A549 (cell line): ENCODE data around the gene ZMYND12. TPM values are rescaled to one million over a fixed set of nuclear protein-coding genes. Genes with fewer than 3 reads are reported as not detected.

Source experiments
- ATAC-seq, 2 experiments: fragments of 200-7000 bp in 1 of 2; fragments of >200 bp in 1 of 2; cut with Nextera tagmentation in 1 of 2; cut with Tn5 transposase in 1 of 2; 3 replicates each; pipeline versions ENCODE4 v1.8.0 to v1.9.1; 2018 to 2020; ENCODE audit warnings: mild to moderate bottlenecking in 1 of 2, moderate library complexity in 1 of 2
- CTCF ChIA-PET: fragments of 300-600 bp; sonication (Branson Sonifier 250); formaldehyde crosslinking; extraction: SDS; loops from one replicate; lab custom pipeline; 2021; ENCODE audit warnings: antibody characterized with exemption, inconsistent platforms; lab: Yijun Ruan, JAX
- POLR2A ChIA-PET: fragments of 350-600 bp; formaldehyde crosslinking; extraction: SDS; loops from one replicate; lab custom pipeline; 2021; ENCODE audit warnings: antibody characterized with exemption, inconsistent platforms; lab: Yijun Ruan, JAX
- DNase-seq, 2 experiments: peaks; one replicate each; pipeline versions ENCODE4 v3.0.0 to v3.0.0-alpha.2; 2011 to 2016; ENCODE audit warnings: low read depth in 1 of 2, low spot score in 1 of 2
- FAIRE-seq: peaks from 2 replicates; lab custom pipeline; 2011; peaks lifted over from hg19 to GRCh38; lab: Jason Lieb, UNC
- H3K27ac ChIP-seq, 2 experiments: fragments of >200 bp; sonication (Bioruptor Twin); formaldehyde crosslinking; 3 replicates each; pipeline ENCODE4 v1.5.1; 2016 to 2017
- H3K4me1 ChIP-seq: fragments of >200 bp; sonication (Bioruptor Twin); formaldehyde crosslinking; 3 replicates; pipeline ENCODE4 v1.6.1; 2016
- H3K4me2 ChIP-seq: fragments of >200 bp; sonication (Bioruptor Twin); formaldehyde crosslinking; 3 replicates; pipeline ENCODE4 v1.6.1; 2016
- H3K4me3 ChIP-seq: fragments of >200 bp; sonication (Bioruptor Twin); formaldehyde crosslinking; 3 replicates; pipeline ENCODE4 v1.5.1; 2016
- H3K9me3 ChIP-seq: fragments of >200 bp; sonication (Bioruptor Twin); formaldehyde crosslinking; 3 replicates; pipeline ENCODE4 v1.6.1; 2016
- CBX8 ChIP-seq: fragments of 200-600 bp; sonication (generic); IDR thresholded peaks from 2 replicates; pipeline ENCODE4 v1.6.1; 2016
- CEBPB ChIP-seq, 2 experiments: fragments of >200 bp in 1 of 2; sonication (Bioruptor Twin) in 1 of 2; formaldehyde crosslinking in 1 of 2; IDR thresholded peaks; 2 replicates each; pipeline ENCODE4 v1.6.1; 2012 to 2016
- CHD4 ChIP-seq: fragments of 200-600 bp; sonication (generic); IDR thresholded peaks from 2 replicates; pipeline ENCODE4 v1.6.1; 2016; ENCODE audit warnings: antibody characterized with exemption, mild to moderate bottlenecking, borderline replicate concordance
- EHMT2 ChIP-seq: fragments of 200-600 bp; sonication (generic); IDR thresholded peaks from 2 replicates; pipeline ENCODE4 v1.6.1; 2016; ENCODE audit warnings: antibody characterized with exemption, low read depth, mild to moderate bottlenecking, moderate library complexity
- ESRRA ChIP-seq: fragments of 150-350 bp; IDR thresholded peaks from 2 replicates; pipeline ENCODE4 v1.6.1; 2014; ENCODE audit warnings: mild to moderate bottlenecking, low read length, borderline replicate concordance
- FOXS1 ChIP-seq: fragments of 250-450 bp; sonication (Bioruptor Pico); IDR thresholded peaks from 2 replicates; pipeline ENCODE4 v1.5.0; 2020; ENCODE audit warnings: mild to moderate bottlenecking, moderate library complexity
- GATA3 ChIP-seq: IDR thresholded peaks from 2 replicates; pipeline ENCODE4 v1.6.1; 2012; ENCODE audit warnings: borderline replicate concordance
- HDAC2 ChIP-seq: fragments of 200-600 bp; sonication (generic); IDR thresholded peaks from 2 replicates; pipeline ENCODE4 v1.6.1; 2016
- HOXA7 ChIP-seq: fragments of 250-450 bp; sonication (Bioruptor Pico); IDR thresholded peaks from 2 replicates; pipeline ENCODE4 v1.5.0; 2020; ENCODE audit warnings: mild to moderate bottlenecking, moderate library complexity
- JUNB ChIP-seq: fragments of >200 bp; sonication (Bioruptor Twin); formaldehyde crosslinking; IDR thresholded peaks from 2 replicates; pipeline ENCODE4 v1.6.1; 2016
- KDM5A ChIP-seq: fragments of 200-600 bp; sonication (generic); IDR thresholded peaks from 2 replicates; pipeline ENCODE4 v1.6.1; 2016; ENCODE audit warnings: antibody characterized with exemption, mild to moderate bottlenecking
- MAFK ChIP-seq: fragments of 450-650 bp; IDR thresholded peaks from 2 replicates; pipeline ENCODE4 v1.6.1; 2014; ENCODE audit not compliant: partially characterized antibody
- MAZ ChIP-seq: fragments of 150-350 bp; IDR thresholded peaks from 2 replicates; pipeline ENCODE4 v1.6.1; 2014; ENCODE audit warnings: antibody characterized with exemption, low read depth, low read length, borderline replicate concordance
- NFE2L2 ChIP-seq: fragments of 150-350 bp; conservative IDR thresholded peaks from 2 replicates; pipeline ENCODE4 v1.6.1; 2014; ENCODE audit warnings: low read length
- POLR2A ChIP-seq: IDR thresholded peaks from 2 replicates; pipeline ENCODE4 v1.6.1; 2012; ENCODE audit warnings: mild to moderate bottlenecking, low read length
- RARB ChIP-seq: fragments of 250-450 bp; sonication (Bioruptor Pico); IDR thresholded peaks from 2 replicates; pipeline ENCODE4 v1.8.0; 2021; ENCODE audit warnings: mild to moderate bottlenecking, moderate library complexity
- TFCP2L1 ChIP-seq: fragments of 250-450 bp; sonication (Bioruptor Pico); IDR thresholded peaks from 2 replicates; pipeline ENCODE4 v1.5.0; 2021; ENCODE audit warnings: mild to moderate bottlenecking
- TP53 ChIP-seq: fragments of 250-450 bp; sonication (Bioruptor Pico); IDR thresholded peaks from 2 replicates; pipeline ENCODE4 v1.5.0; 2021; ENCODE audit warnings: mild to moderate bottlenecking, moderate library complexity
- ZC3H11A ChIP-seq: fragments of 450-650 bp; IDR thresholded peaks from 2 replicates; pipeline ENCODE4 v1.6.1; 2014; ENCODE audit warnings: antibody characterized with exemption, mild to moderate bottlenecking
- ZFP36 ChIP-seq: fragments of 450-650 bp; IDR thresholded peaks from 2 replicates; pipeline ENCODE4 v1.6.1; 2014; ENCODE audit warnings: borderline replicate concordance; ENCODE audit not compliant: partially characterized antibody
- ZNF302 ChIP-seq: fragments of 250-450 bp; sonication (Bioruptor Pico); IDR thresholded peaks from 2 replicates; pipeline ENCODE4 v1.9.0; 2021; ENCODE audit warnings: inconsistent platforms, mild to moderate bottlenecking, moderate library complexity
- WGBS: methylation state at CpG from one replicate; pipeline ENCODE4 v1.1.6; 2017; ENCODE audit errors: missing lambda C conversion rate; 5-methylcytosine and 5-hydroxymethylcytosine counted together
- polyA plus RNA-seq, 4 experiments: library from polyadenylated mRNA; depleted of rRNA in 3 of 4; stranded (reverse); fragments of >200 nt; fragmentation: RNase III in 1 of 4; extraction: RNeasy Plus Mini Kit Qiagen cat#74134 plus additional on column Dnase treatment in 1 of 4; gene quantifications; 2 replicates in 3 of 4; 3 replicates in 1 of 4; pipeline ENCODE4 v1.2.3, GENCODE V29; 2011 to 2017

ZMYND12 gene
- polyA plus RNA-seq, 2 of the 4 experiments (the other 2 are of a cell fraction): 0.37 to 0.90 TPM

DNA sequence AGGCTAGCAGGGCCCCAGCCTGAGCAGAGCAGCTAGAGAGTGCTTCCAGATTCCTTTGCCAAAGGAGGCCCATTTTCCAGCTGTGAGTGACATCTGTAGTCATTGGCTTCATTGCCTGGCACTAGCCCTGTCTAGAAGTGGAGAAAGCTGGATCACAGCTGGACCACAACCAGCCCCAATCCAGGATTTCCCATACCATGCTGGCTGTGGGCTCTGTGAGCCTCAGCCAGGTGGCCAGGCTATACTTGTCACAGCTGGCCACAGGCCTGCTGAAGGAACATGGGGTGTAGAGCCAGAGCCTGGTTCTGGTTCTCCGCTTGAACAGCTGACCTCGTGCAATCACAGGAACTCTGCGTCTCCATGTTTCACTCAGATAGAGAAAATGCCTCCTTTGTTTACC, 38.7 kb downstream of the ZMYND12 start:
- ATAC-seq: no peak
- Histone ChIP-seq H3K27ac (no peak overlapping the region), H3K9me3 (no peaks in the 10 kb centered on the region)
- CTCF ChIA-PET: interaction anchor here (1.0 kb wide), 1 partner anchor 10 kb away, joined by 3 read pairs; no protein-coding TSS in a partner anchor
- POLR2A ChIA-PET: no interaction called here
- WGBS: 85% methylated on average over 3 of the region's 3 CpGs
- no peak for FAIRE-seq
- TF ChIP-seq RARB (CRISPR knock-in tag) (no peak), MAFK (no peak), ESRRA (no peak), POLR2A (no peak), KDM5A (no peak), JUNB (no peak), EHMT2 (no peak), ZNF302 (no peak)
- TF ChIP-seq, all 56 proteins: peak for 0
- no peak overlapping the region for H3K4me3 ChIP-seq
- no peaks in the 10 kb centered on the region for H3K4me1 ChIP-seq
- no peak overlapping the region for H3K4me2 ChIP-seq
- DNase-seq: no peak

DNA sequence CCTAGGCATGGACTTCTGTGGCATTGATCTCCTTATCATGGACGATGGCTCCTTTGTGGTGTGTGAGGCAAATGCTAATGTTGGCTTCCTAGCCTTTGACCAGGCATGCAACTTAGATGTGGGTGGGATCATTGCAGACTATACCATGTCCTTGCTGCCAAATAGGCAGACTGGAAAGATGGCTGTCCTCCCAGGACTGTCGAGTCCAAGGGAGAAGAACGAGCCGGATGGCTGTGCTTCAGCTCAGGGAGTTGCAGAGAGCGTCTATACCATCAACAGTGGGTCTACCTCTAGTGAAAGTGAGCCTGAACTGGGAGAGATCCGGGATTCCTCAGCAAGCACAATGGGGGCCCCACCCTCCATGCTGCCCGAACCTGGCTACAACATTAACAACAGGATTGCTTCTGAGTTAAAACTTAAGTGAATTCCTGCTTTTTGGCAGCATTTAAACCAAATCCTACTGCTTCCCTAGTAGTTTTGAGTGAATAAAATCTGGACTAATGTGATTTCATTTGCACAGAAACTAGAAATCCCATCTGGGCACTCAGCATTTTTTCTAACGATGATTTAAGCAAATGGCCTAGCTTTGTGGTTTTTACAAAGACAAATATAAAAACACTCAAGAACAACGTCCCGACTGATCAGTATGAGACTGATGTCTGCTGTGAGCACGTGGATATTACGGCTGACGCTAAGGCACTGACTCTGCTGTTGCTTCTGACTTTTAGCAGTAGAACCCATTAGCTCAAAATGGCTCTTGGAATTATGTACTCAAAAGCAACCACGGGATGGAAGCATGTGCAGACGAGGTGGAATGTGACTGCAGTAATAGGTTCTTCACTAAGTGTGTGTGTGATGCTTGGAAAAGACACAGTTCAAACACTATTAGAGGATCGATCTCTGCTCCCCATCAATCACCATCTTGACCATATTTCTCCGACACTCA, 41.0 kb downstream of the ZMYND12 start:
- Histone ChIP-seq H3K4me3 (no peak overlapping the region), H3K4me1 (no peaks in the 10 kb centered on the region), H3K27ac (no peak overlapping the region), H3K4me2 (no peak overlapping the region), H3K9me3 (no peaks in the 10 kb centered on the region)
- FAIRE-seq: no peak
- WGBS: 71% methylated on average over 17 of the region's 17 CpGs
- POLR2A ChIA-PET: no interaction called here
- DNase-seq: no peak
- ATAC-seq: no peak
- TF ChIP-seq TP53 (CRISPR knock-in tag) (no peak), TFCP2L1 (CRISPR knock-in tag) (no peak), GATA3 (no peak), MAZ (no peak)
- TF ChIP-seq, all 56 proteins: peak for 0
- CTCF ChIA-PET: no interaction called here

DNA sequence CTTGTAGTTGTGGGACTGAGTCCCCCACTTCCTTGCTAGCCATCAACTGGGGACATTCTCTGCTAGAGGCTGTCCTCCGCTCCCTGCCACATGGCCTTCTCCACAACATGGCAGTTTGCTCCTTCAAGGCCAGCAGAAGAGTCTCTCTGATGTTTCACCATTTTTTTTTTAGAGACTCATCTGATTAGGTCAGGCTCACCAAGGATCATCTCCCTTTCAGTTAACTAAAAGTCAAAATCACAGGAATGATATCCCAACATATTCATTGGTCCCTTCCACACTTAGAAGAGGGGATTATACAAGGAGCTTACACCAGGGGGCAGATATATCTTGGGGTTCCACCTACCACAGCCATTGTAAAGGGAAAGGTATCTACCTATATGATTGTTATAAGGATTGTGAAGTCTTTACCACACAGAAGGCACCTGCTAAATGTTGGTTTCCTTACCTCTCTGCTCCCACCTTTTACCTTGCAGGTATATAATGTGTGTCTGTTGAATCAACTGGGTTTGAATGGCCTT, 51.9 kb downstream of the ZMYND12 start:
- WGBS: 92% methylated on average over 1 of the region's 1 CpG
- no peak overlapping the region for H3K27ac ChIP-seq
- no peak overlapping the region for H3K4me3 ChIP-seq
- H3K9me3 ChIP-seq: no peaks in the 10 kb centered on the region
- FAIRE-seq: no peak
- POLR2A ChIA-PET: no interaction called here
- H3K4me1 ChIP-seq: no peaks in the 10 kb centered on the region
- TF ChIP-seq GATA3 (no peak), EHMT2 (no peak), ESRRA (no peak), CBX8 (no peak), CEBPB (IDR thresholded peaks at IDR 0.05) (no peak), HDAC2 (no peak), ZFP36 (no peak), NFE2L2 (no peak), CHD4 (no peak), FOXS1 (CRISPR knock-in tag) (no peak), HOXA7 (CRISPR knock-in tag) (no peak), ZC3H11A (no peak)
- H3K4me2 ChIP-seq: no peak overlapping the region
- CTCF ChIA-PET: interaction anchor here (1.0 kb wide), 1 partner anchor 12 kb away, joined by 3 read pairs; no protein-coding TSS in a partner anchor
- DNase-seq: no peak
- ATAC-seq: no peak
